Measurements from ENCODE around the gene RBFA.
"Not testable (repeated sequence)": the region's sequence is repeated elsewhere in the genome, so short reads cannot be mapped to it uniquely, and the experiment has no call there.

The RBFA gene

GRCh38 chr18:80034068-80034851 is at the start of gene RBFA:
Gene RBFA (plus strand): TSS chr18:80034434. CDS start chr18:80034496, 62 bp downstream.
- DNase-seq (ENCODE audit: extremely low spot score, insufficient read length, low read depth) (peak; percentile 95), FAIRE-seq (peak; percentile 99)

GRCh38 chr18:79985172-79985571 is 49.1 kb upstream of the RBFA start:
- DNase-seq (ENCODE audit: extremely low spot score, insufficient read length, low read depth) (no peak), FAIRE-seq (no peak)

- DNase-seq (ENCODE audit: extremely low spot score, insufficient read length, low read depth) (no peak), FAIRE-seq (no peak)
Measured at GRCh38 chr18:79986726-79987125, 47.5 kb upstream of the RBFA start.

GRCh38 chr18:79987566-79987965 is 46.7 kb upstream of the RBFA start:
- DNase-seq (ENCODE audit: extremely low spot score, insufficient read length, low read depth) (no peak), FAIRE-seq (no peak)

GRCh38 chr18:79988071-79988450 is 46.2 kb upstream of the RBFA start:
- DNase-seq (ENCODE audit: extremely low spot score, insufficient read length, low read depth) (no peak), FAIRE-seq (no peak)

GRCh38 chr18:79988451-79989194 is 45.6 kb upstream of the RBFA start, which contains the start of gene TXNL4A:
Gene TXNL4A (minus strand): TSS chr18:79988563. CDS start chr18:79988392, 171 bp downstream.
- DNase-seq (ENCODE audit: extremely low spot score, insufficient read length, low read depth) (peak; percentile 83), FAIRE-seq (peak; percentile 96)

GRCh38 chr18:79989195-79989497 is 45.1 kb upstream of the RBFA start:
- no peak for FAIRE-seq
- DNase-seq (ENCODE audit: extremely low spot score, insufficient read length, low read depth): no peak

- no peak for FAIRE-seq
Measured at GRCh38 chr18:79991494-79991893, 42.7 kb upstream of the RBFA start.

GRCh38 chr18:79999701-80000100 is 34.5 kb upstream of the RBFA start:
- not testable (repeated sequence) for FAIRE-seq; DNase-seq (ENCODE audit: extremely low spot score, insufficient read length, low read depth)

More at GRCh38 chr18:79991494-79991893, 42.7 kb upstream of the RBFA start:
- DNase-seq (ENCODE audit: extremely low spot score, insufficient read length, low read depth): no peak

- no peak for FAIRE-seq
- no peak for DNase-seq (ENCODE audit: extremely low spot score, insufficient read length, low read depth)
Measured at GRCh38 chr18:80000877-80001276, 33.4 kb upstream of the RBFA start.

- no peak for DNase-seq (ENCODE audit: extremely low spot score, insufficient read length, low read depth)
- no peak for FAIRE-seq
Measured at GRCh38 chr18:80002468-80002867, 31.8 kb upstream of the RBFA start.

GRCh38 chr18:80004600-80005342 is 29.5 kb upstream of the RBFA start:
- DNase-seq (ENCODE audit: extremely low spot score, insufficient read length, low read depth): no peak
- no peak for FAIRE-seq

GRCh38 chr18:80006724-80007123 is 27.5 kb upstream of the RBFA start:
- DNase-seq (ENCODE audit: extremely low spot score, insufficient read length, low read depth) (no peak), FAIRE-seq (no peak)

GRCh38 chr18:80009661-80010550 is 24.3 kb upstream of the RBFA start:
- DNase-seq (ENCODE audit: extremely low spot score, insufficient read length, low read depth) (no peak), FAIRE-seq (no peak)

GRCh38 chr18:80010551-80010906 is 23.7 kb upstream of the RBFA start:
- FAIRE-seq (no peak), DNase-seq (ENCODE audit: extremely low spot score, insufficient read length, low read depth) (no peak)

GRCh38 chr18:80011496-80012137 is 22.6 kb upstream of the RBFA start:
- DNase-seq (ENCODE audit: extremely low spot score, insufficient read length, low read depth); FAIRE-seq: not testable (repeated sequence)

- FAIRE-seq (no peak), DNase-seq (ENCODE audit: extremely low spot score, insufficient read length, low read depth) (no peak)
Measured at GRCh38 chr18:80012714-80013113, 21.5 kb upstream of the RBFA start.

- FAIRE-seq (no peak), DNase-seq (ENCODE audit: extremely low spot score, insufficient read length, low read depth) (no peak)
Measured at GRCh38 chr18:80022613-80023012, 11.6 kb upstream of the RBFA start.

- FAIRE-seq (no peak), DNase-seq (ENCODE audit: extremely low spot score, insufficient read length, low read depth) (no peak)
Measured at GRCh38 chr18:80023173-80023572, 11.1 kb upstream of the RBFA start.
